Measurements from ENCODE around the gene CELF3.

The CELF3 gene

DNA sequence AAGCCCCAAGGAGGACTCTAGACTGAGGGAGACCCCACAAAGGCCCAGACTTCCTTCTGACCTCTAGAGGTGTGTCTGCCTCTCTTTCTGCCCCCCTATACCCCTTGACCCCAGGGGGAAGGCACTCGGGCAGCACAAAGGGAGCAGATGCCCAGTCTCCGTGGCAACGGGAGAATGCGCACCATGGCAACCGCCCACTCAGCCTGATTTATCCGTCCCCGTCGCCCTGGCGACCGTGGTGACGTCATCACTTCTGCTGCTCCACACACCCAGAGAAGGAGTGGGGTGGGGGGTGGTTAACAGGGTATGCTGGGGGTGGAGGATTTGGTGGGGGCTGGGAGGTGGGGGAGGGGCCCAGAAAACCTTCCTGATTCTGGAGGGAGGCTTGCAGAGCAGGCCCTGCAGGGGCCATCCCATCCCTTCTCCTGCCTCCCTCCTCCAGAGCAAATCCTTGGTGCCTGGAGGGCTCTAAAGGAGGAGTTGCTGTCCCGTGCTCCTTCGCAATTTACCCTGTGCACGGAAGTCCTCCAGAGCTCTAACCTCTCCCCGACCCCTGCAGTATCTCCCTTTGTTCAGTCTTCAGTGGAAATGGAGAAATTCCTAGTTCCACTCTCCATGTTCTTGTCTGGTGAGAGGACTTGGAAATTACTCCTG is 6.3 kb downstream of the CELF3 start:
- in situ Hi-C loops (cut with MboI; ENCODE audit: low sequenced_read_pairs, unreplicated experiment), result no loop called here
- no peak for TF ChIP-seq CTCF (IDR thresholded peaks at IDR 0.05; ENCODE audit: borderline replicate concordance, control extremely low read depth, extremely low read depth, insufficient read depth, missing control alignments)
- DNase-seq (ENCODE audit: low spot score), result no peak

DNA sequence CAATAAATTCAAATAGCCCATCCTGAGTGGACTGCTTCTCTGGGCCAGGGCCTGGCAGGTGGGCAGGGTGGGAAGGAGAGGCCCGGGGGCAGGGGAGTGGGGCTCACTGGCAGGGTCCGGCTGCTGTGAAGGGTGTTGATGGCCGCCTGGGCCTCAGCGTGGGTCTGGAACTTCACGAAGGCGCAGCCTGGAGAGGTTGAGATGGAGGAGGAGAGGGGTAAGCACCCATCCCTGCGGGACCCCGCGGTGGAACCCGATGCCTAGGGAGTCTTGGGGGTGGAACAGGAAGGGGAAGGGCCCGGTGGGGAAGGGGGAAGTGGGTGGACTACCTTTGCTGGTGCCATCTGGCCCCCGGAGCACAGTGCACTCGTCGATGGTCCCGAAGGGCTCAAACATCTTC is 7.7 kb downstream of the CELF3 start:
- DNase-seq (ENCODE audit: low spot score), result no peak
- in situ Hi-C loops (cut with MboI; ENCODE audit: low sequenced_read_pairs, unreplicated experiment), result no loop called here
- no peak for TF ChIP-seq CTCF (IDR thresholded peaks at IDR 0.05; ENCODE audit: borderline replicate concordance, control extremely low read depth, extremely low read depth, insufficient read depth, missing control alignments)

DNA sequence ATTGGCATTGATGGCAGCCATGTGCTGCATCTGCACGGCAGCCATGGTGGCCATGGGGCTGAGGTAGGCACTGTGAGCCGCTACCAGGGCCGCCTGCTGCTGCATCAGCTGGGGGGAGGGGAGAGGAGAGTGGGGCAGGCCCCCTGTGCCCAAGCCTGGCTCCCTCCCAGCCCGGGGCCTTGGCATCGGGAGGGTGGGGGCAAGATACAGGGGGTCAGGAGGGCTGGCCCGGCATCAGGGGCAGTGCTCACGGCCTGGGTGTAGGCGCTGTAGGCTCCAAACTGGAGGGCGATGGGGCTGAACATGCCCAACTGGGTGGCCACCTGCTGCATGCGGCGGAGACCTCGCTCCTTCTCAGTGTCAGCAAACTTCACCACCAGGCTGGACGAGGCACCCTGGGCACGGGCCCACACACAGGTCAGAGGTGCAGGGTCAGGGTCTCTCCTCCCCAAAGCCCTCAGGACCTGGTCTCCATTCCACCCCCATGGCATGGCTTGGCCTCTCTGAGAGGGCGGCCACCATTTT is 9.0 kb downstream of the CELF3 start:
- DNase-seq (ENCODE audit: low spot score), result no peak
- in situ Hi-C loops (cut with MboI; ENCODE audit: low sequenced_read_pairs, unreplicated experiment), result no loop called here
- no peak for TF ChIP-seq CTCF (IDR thresholded peaks at IDR 0.05; ENCODE audit: borderline replicate concordance, control extremely low read depth, extremely low read depth, insufficient read depth, missing control alignments)

DNA sequence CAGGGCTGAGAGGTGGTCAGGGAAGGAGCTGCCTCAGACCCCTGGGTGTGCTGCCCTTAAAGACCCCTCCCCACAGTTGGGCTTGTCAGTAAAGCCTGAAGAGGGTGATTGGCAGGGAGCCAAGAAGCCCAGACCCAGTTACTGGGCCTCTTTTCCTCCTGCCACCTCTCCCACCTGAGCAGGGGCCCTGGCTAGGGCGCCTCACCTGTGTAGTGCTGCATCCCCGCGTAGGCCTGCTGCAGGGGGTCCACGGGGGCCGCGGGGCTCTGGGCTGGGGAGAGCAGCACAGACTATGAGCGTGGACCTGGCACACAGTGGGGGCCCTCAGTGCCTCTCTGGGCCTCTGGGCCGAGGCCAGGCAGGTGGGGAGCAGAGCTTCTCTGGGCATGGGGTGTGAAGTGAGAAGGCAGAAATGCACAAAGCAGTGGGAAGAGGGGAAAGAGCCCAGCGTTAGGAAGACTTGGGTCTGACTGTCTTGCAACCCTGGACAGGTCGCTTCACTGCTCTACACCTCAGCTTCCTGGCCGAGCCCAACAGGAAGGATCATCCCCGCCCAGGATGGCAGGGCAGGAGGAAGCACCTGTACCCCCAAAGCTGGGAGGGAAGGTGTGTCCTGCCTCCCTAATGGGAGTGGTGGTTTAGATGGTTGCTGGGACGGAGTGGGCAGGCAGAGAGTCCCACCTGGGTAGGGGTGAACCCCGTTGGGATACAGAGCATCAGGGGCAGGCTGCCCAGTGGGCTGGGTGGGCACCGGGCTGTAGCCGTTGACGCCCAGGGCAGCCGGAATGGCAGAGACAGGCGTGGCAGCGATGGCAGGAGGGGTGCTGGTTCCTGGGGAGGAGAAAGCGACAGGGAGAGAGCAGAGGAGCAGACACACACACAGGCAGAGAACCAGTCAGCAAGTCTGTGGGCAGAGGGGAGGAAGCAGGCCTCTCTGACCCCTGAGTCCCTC is 9.9 kb downstream of the CELF3 start:
- no peak for TF ChIP-seq CTCF (IDR thresholded peaks at IDR 0.05; ENCODE audit: borderline replicate concordance, control extremely low read depth, extremely low read depth, insufficient read depth, missing control alignments)
- in situ Hi-C loops (cut with MboI; ENCODE audit: low sequenced_read_pairs, unreplicated experiment), result no loop called here
- no peak for DNase-seq (ENCODE audit: low spot score)

- DNase-seq (ENCODE audit: low spot score), result no peak
- in situ Hi-C loops (cut with MboI; ENCODE audit: low sequenced_read_pairs, unreplicated experiment), result no loop called here
- TF ChIP-seq CTCF (IDR thresholded peaks at IDR 0.05; ENCODE audit: borderline replicate concordance, control extremely low read depth, extremely low read depth, insufficient read depth, missing control alignments), result no peak
These were observed 10.7 kb downstream of the CELF3 start for GRCh38 chr1:151705753-151706463.

DNA sequence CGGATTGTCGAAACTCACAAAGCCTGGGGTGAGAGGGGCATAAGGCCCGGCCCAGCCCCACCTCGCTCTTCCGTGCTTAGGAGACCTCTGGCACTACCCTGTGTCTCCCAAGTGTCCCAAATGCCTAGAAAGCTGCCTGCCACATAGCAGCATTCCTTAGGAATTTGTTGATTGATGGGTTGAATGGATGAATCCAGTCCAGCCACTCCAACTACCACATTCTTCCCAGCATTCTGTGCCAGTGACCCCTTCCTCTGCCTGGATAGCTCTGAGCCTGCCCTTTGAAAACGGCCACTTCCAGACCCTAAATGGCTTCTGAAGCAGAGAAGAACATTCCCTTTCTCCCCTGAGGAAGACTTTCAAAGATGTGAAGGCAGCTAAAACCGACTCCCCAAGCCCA is 11.5 kb downstream of the CELF3 start:
- no peak for TF ChIP-seq CTCF (IDR thresholded peaks at IDR 0.05; ENCODE audit: borderline replicate concordance, control extremely low read depth, extremely low read depth, insufficient read depth, missing control alignments)
- in situ Hi-C loops (cut with MboI; ENCODE audit: low sequenced_read_pairs, unreplicated experiment), result no loop called here
- no peak for DNase-seq (ENCODE audit: low spot score)
